Activated T-helper 2 cell treated with anti-CD3 and anti-CD28 coated beads, Interferon-gamma antibody, Interleukin-2, Interleukin-4, amounts not matched to agents 10 μg/mL and 5 μg/mL and 100 μg/mL, durations not matched to agents 14 hours and 24 hours and 36 hours (primary cell): Measurements from ENCODE around the gene DAB1. TPM values are rescaled to one million over a fixed set of nuclear protein-coding genes. Genes with fewer than 3 reads are reported as not detected.

Experiments
- DNase-seq: peaks from one replicate; pipeline ENCODE4 v3.0.0; 2021; ENCODE audit warnings: low spot score
- H3K27ac Mint-ChIP-seq: one replicate; pipeline ENCODE4 v1.8.0; 2021; ENCODE audit warnings: mixed read lengths
- H3K27me3 Mint-ChIP-seq: one replicate; pipeline ENCODE4 v1.8.0; 2021; ENCODE audit warnings: low read depth, mixed read lengths
- H3K36me3 Mint-ChIP-seq: one replicate; pipeline ENCODE4 v1.8.0; 2021; ENCODE audit warnings: low read depth, mixed read lengths
- H3K4me1 Mint-ChIP-seq: one replicate; pipeline ENCODE4 v1.8.0; 2021; ENCODE audit warnings: low read depth, mixed read lengths
- H3K4me3 Mint-ChIP-seq: one replicate; pipeline ENCODE4 v1.8.0; 2021; ENCODE audit warnings: low read depth, mild to moderate bottlenecking, moderate library complexity, mixed read lengths
- H3K9me3 Mint-ChIP-seq: one replicate; pipeline ENCODE4 v1.8.0; 2021; ENCODE audit warnings: mixed read lengths
- intact Hi-C: fragments of 100-400 bp; cut with micrococcal nuclease; formaldehyde crosslinking; loops from one replicate; pipeline ENCODE4 v1.15.1; 2023
- total RNA-seq: library from RNA; stranded (reverse); gene quantifications from 2 replicates; pipeline ENCODE4 v1.2.3, GENCODE V29; 2022

DAB1 gene
- total RNA-seq, 1 donor from 2014 or later: not detected

DNA sequence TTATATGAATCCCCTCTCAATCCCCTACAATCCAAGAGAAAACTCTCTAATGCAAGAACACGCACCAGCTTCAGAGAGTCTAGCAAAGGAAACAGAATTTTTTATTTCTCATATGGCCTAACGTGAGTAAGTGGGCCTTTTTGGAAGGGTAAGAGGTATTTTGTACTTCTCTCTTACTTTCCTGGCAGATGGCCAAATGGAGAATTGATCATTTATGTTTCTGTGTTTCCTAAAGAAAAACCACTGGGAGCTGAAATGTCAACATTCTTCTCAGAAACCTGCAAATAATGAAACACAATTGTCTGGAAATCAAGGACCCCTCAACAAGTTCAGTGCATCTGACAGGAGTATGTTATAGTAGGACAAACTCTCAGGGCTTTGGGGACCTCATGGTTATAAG, 281.7 kb downstream of the DAB1 start:
- Mint-ChIP-seq H3K27ac (no peak overlapping the region), H3K4me1 (no peaks in the 10 kb centered on the region), H3K9me3 (no peaks in the 10 kb centered on the region), H3K4me3 (no peak overlapping the region), H3K36me3 (no peaks in the 10 kb centered on the region), H3K27me3 (no peaks in the 10 kb centered on the region)
- no peak for DNase-seq
- intact Hi-C loops: no loop called here

DNA sequence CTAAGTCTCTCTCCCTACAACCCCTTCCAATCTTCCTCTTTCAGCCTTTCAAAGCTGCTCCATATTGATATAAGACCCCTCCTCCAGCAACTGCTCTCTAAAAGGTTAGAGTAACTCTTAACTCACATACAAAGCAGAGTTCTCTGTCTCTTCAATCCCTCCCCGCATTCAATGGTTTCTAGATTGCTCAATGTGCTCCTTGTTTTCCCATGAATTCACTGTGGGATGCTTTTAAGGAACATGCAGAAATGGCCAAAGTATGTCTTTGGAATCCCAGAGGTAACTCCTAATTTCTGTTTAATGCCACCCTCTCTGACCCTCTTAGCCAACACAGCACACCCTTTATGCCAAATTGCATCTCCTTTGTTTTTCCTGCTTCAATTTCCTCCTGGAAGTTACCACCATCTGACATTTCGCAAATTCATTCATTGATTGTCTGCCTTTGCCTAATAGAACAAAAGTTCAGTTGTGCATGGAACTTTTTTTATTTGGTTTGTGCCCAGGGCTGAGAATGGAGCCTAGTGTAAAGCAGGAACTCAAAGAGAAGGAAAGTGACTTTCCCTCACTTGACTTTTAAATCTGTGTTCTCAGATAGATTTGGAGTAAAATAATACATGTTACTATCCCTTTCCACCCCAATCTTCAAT, 285.3 kb downstream of the DAB1 start:
- no peaks in the 10 kb centered on the region for H3K4me1 Mint-ChIP-seq
- DNase-seq: no peak
- no peaks in the 10 kb centered on the region for H3K27me3 Mint-ChIP-seq
- H3K36me3 Mint-ChIP-seq: no peaks in the 10 kb centered on the region
- intact Hi-C loops: no loop called here
- H3K9me3 Mint-ChIP-seq: no peaks in the 10 kb centered on the region
- no peak overlapping the region for H3K4me3 Mint-ChIP-seq
- H3K27ac Mint-ChIP-seq: no peak overlapping the region

DNA sequence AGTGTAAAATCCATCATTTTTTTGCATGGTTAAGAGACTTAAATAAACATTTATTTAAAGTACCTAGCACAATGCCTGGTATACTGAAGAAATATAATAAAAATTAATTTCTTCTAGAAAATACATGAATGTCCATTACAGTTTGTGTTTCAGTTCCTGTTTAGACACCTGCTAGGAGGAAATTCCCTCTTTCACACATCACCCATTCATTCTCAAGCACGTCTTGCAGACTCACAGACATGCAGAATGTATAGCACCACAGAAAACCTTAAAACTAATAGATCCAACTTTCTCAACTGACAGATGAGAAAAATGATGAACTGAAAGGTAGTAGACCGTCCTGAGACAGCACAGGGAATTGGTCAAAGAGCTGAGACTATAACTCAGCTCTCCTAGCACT, 285.9 kb downstream of the DAB1 start:
- Mint-ChIP-seq H3K27me3 (no peaks in the 10 kb centered on the region), H3K4me3 (no peak overlapping the region), H3K27ac (no peak overlapping the region), H3K4me1 (no peaks in the 10 kb centered on the region), H3K36me3 (no peaks in the 10 kb centered on the region), H3K9me3 (no peaks in the 10 kb centered on the region)
- intact Hi-C loops: no loop called here
- DNase-seq: no peak

DNA sequence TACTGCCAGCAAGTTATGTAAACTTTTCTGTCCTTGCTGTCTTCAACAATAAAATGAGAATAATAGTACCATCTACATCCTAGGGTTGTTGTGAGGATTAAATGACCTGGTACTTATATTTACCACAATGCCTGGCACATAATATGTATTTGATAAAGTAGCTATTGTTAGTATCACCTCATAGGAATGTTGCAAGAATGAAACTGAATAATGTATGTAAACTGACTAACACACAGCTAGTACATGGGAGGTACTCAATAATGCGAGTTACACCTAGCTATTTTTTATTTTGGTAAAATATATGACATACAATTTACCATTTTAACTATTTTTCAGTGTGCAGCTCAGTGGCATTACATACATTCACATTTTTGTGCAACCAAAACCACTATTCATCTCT, 289.1 kb downstream of the DAB1 start:
- DNase-seq: no peak
- Mint-ChIP-seq H3K4me3 (no peak overlapping the region), H3K9me3 (no peaks in the 10 kb centered on the region), H3K36me3 (no peaks in the 10 kb centered on the region), H3K27me3 (no peaks in the 10 kb centered on the region), H3K27ac (no peak overlapping the region), H3K4me1 (no peaks in the 10 kb centered on the region)
- intact Hi-C loops: no loop called here

DNA sequence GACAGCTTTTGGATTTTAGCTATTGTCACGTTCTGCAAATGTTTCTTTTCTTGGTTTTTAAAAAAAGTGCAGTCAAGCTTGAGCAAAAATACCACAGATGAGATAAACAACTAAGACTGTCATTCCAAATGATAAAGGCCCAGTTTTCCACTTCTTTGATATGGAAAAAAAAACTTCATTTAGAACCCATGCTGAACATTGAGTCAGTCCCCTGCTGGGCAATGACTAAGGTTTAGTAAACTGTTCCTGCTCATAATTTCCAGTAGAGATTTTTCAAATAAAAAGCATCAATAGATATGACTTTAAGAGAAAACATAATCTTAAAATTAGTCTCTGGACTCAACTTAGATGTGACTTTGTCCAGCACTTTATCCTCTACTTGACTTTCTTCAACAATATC, 290.2 kb downstream of the DAB1 start:
- Mint-ChIP-seq H3K9me3 (no peaks in the 10 kb centered on the region), H3K27me3 (no peaks in the 10 kb centered on the region), H3K36me3 (no peaks in the 10 kb centered on the region), H3K27ac (no peak overlapping the region), H3K4me3 (no peak overlapping the region), H3K4me1 (no peaks in the 10 kb centered on the region)
- intact Hi-C loops: no loop called here
- DNase-seq: no peak

DNA sequence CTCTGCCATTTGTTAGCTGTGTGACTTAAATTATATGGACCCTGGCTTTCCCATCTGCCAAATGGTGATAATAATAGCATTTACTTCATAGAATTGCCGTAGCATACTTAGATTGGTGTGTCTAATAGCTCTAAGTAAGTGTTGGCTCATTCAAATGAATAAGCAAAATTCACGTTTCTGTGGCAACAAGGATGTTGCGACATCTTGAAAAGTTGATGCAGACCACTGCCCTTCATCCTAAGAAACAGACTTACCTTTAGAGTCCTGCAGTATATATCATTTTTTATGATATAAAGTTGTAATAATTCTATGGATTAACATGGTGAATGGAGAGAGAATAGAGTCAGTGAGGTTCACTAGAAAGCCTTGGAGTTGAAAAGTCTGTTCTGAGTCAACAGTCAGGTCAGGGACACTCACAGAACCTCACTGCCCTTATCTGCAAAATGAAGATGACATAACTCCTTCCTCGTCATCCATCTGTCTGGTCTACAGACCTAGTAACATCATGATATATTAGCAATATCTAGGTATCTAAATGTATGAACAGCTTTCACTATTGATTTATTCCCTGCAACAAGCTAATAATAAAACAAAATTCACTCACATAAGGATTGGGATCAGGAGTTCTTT, 290.8 kb downstream of the DAB1 start:
- no peak for DNase-seq
- Mint-ChIP-seq H3K4me3 (no peak overlapping the region), H3K27ac (no peak overlapping the region), H3K9me3 (no peaks in the 10 kb centered on the region), H3K27me3 (no peaks in the 10 kb centered on the region), H3K36me3 (no peaks in the 10 kb centered on the region), H3K4me1 (no peaks in the 10 kb centered on the region)
- intact Hi-C loops: no loop called here

DNA sequence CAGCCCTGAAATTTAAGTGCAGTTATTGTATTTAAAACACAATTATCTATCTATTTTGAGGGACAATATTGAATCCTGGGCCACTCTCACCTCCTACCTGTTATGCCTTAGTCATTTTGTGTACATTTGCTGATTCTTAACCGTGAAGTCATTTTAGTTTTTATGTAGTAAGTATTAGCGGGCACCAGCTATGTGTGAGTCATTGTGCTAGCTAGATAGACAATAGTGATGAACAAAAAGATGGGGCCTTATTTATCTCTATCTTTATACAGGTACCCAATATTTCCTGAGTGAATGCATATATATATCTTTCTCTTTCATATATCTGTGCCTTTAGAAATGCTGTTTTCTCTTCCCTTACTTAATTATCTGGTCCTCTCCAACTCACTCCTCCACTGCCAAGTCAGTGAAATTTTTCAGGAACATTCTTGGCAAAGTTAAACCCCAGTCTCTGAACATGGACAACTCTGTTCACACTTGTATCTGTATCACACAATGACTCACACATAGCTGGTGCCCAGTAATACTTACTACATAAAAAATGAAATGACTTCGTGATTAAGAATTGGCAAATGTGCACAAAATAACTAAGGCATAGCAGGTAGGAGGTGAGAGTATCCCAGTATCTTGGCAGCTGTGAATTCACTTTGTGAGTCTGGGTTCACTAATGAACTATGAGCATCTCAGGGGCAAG, 292.0 kb downstream of the DAB1 start:
- Mint-ChIP-seq H3K4me1 (no peaks in the 10 kb centered on the region), H3K27me3 (no peaks in the 10 kb centered on the region), H3K9me3 (no peaks in the 10 kb centered on the region), H3K27ac (no peak overlapping the region), H3K36me3 (no peaks in the 10 kb centered on the region), H3K4me3 (no peak overlapping the region)
- no peak for DNase-seq
- intact Hi-C loops: no loop called here

DNA sequence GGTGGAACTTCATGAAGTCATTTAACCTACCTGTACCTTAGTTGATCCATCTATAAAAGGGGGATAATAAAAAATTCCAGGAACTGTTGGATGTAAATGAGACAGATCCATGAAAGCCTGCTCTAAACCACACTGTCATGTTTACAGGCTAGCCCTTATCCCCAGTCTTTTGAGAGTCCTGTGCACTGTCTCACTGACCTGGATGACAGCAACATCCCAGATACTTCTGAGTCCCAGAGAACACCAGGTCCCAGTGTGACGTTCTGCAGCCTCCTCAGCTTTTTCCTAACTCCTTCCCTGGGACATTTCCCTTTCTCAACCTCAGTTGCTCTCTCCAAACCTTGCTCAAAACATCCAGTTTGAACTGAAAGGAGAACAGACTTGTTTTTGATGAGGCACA, 292.6 kb downstream of the DAB1 start:
- intact Hi-C loops: no loop called here
- H3K9me3 Mint-ChIP-seq: no peaks in the 10 kb centered on the region
- H3K27ac Mint-ChIP-seq: no peak overlapping the region
- H3K4me3 Mint-ChIP-seq: no peak overlapping the region
- DNase-seq: no peak
- H3K4me1 Mint-ChIP-seq: no peaks in the 10 kb centered on the region
- H3K36me3 Mint-ChIP-seq: no peaks in the 10 kb centered on the region
- H3K27me3 Mint-ChIP-seq: no peaks in the 10 kb centered on the region

DNA sequence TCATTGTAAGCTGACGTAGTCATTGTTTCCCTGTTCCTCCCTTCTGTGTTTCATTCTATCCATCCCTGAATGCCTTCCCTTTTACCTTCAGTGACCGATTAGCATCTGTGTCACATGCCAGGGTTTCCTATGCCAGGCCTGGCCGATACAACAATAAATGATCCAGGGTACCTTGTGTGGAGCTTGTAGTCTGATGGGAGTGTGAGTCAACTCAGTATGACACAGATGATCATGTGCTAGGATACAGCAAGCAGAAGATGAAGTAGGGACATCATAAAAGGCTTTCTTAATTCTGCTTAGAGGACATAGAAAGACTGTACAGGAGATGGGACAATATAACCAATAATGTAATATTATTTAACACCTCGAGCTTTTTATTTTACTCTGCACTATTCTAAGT, 294.0 kb downstream of the DAB1 start:
- no peak overlapping the region for H3K27ac Mint-ChIP-seq
- intact Hi-C loops: no loop called here
- H3K9me3 Mint-ChIP-seq: no peaks in the 10 kb centered on the region
- H3K36me3 Mint-ChIP-seq: no peaks in the 10 kb centered on the region
- H3K4me1 Mint-ChIP-seq: peaks cover 2% of the 10 kb centered on the region
- no peaks in the 10 kb centered on the region for H3K27me3 Mint-ChIP-seq
- no peak overlapping the region for H3K4me3 Mint-ChIP-seq
- no peak for DNase-seq

DNA sequence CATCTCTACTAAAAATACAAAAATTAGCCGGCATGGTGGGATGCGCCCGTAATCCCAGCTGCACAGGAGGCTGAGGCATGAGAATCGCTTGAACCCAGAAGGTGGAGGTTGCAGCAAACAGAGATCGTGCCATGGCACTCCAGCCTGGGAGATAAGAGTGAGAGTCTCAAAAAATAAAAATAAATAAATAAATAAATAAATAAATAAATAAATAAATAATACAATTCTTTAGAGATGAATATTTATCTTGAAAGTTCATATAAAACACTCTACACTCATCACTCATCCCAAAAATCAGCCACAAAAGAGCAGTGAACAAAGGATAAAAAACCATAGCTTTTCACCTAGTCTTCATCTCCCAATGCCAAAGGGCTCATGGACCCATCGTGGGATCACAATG, 295.9 kb downstream of the DAB1 start:
- Mint-ChIP-seq H3K36me3 (no peaks in the 10 kb centered on the region), H3K4me1 (peaks cover 2% of the 10 kb centered on the region), H3K27me3 (no peaks in the 10 kb centered on the region), H3K4me3 (no peak overlapping the region), H3K9me3 (no peaks in the 10 kb centered on the region), H3K27ac (no peak overlapping the region)
- no peak for DNase-seq
- intact Hi-C loops: no loop called here

DNA sequence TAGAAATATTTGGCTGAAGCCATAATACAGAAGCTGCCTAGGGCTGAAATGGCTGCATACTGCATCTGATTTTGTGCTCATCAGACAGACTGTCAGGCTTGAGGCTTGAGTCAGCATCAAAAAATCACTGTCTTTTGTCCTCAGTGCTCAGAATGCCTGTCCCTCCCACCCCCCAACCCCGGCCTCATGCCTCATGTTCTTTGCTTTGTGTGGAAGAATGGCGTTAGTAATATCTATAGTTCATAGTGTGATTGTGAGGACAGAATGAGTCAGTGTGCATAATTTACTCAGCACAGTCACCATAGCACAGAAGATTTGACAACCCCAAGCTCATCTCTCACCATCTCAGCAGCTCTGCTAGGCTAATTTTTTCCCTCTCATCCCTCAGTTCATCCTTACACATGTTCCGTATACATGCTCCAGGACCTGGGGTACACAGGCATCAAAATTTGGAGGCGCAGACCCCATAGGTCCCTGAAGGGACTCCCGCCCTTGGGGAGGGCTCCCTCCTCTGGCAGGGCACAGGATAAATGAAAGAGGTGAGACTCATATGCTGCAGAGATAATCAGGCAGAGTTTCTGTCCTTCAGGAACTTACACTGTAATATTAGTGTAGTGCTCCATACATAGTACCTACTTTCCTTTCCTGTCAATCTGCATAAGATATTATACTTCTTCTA, 299.0 kb downstream of the DAB1 start:
- no peak overlapping the region for H3K27ac Mint-ChIP-seq
- DNase-seq: no peak
- H3K4me3 Mint-ChIP-seq: no peak overlapping the region
- intact Hi-C loops: no loop called here
- no peaks in the 10 kb centered on the region for H3K9me3 Mint-ChIP-seq
- no peaks in the 10 kb centered on the region for H3K36me3 Mint-ChIP-seq
- H3K27me3 Mint-ChIP-seq: no peaks in the 10 kb centered on the region
- peaks cover 2% of the 10 kb centered on the region for H3K4me1 Mint-ChIP-seq

DNA sequence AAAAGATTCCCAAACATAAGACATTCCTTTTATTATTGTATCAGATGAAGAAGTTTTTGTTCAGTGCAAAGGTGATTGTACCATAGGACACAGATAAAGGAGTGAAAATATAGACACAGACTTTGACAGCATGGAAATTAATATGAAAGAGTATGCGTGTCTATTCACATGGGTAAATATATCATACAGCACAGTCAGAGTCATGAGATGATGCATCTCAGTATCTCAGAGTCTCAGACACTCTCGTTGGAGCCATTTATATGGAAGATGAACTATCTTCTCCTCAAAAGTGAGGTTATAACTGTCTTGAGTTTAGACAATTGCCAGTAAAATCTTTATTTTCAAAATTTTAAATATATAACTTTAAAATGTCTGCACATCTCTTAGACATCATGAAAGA, 299.7 kb downstream of the DAB1 start:
- Mint-ChIP-seq H3K4me3 (no peak overlapping the region), H3K4me1 (peaks cover 2% of the 10 kb centered on the region), H3K9me3 (no peaks in the 10 kb centered on the region), H3K27me3 (no peaks in the 10 kb centered on the region), H3K27ac (no peak overlapping the region), H3K36me3 (no peaks in the 10 kb centered on the region)
- intact Hi-C loops: no loop called here
- no peak for DNase-seq

DNA sequence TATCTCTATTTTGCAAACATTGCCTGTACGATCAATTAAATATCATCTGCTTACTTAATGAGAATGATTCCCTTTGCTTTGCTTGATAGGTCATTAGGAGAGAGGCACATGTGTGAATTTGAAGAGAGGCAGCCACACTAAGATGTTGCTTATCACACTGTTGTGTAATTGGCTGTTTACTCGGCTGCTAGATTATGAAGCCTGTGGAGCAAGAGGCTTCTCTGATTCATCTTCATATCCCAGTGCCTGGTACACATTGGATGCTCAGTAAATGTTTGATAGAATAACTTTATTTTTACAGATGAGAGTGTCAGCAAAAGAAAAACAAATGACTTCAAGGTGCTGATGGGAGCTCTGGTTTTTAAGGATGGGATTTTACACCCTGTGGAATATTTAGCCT, 301.8 kb downstream of the DAB1 start:
- Mint-ChIP-seq H3K9me3 (no peaks in the 10 kb centered on the region), H3K4me3 (no peak overlapping the region), H3K27ac (no peak overlapping the region), H3K36me3 (no peaks in the 10 kb centered on the region), H3K4me1 (peaks cover 2% of the 10 kb centered on the region), H3K27me3 (no peaks in the 10 kb centered on the region)
- DNase-seq: no peak
- intact Hi-C loops: no loop called here
